Stimulated activated CD4-positive, alpha-beta T cell treated with anti-CD3 and anti-CD28 coated beads, Interleukin-2, amount 100 ng/mL, for 48 hours (primary cell): ENCODE results near the gene DAPK1.

ENCODE experiments used
- DNase-seq, 2 donors: peaks; one replicate each; pipeline ENCODE4 v3.0.0-alpha.2; 2020

DAPK1 gene

DNA sequence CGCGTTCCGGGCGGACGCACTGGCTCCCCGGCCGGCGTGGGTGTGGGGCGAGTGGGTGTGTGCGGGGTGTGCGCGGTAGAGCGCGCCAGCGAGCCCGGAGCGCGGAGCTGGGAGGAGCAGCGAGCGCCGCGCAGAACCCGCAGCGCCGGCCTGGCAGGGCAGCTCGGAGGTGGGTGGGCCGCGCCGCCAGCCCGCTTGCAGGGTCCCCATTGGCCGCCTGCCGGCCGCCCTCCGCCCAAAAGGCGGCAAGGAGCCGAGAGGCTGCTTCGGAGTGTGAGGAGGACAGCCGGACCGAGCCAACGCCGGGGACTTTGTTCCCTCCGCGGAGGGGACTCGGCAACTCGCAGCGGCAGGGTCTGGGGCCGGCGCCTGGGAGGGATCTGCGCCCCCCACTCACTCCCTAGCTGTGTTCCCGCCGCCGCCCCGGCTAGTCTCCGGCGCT lies at the start of gene DAPK1:
Gene DAPK1 (plus strand): TSS at position 264 of the 442 bp plus-strand sequence. CDS start 1,211 bp downstream, outside the sequence.
- no peak for DNase-seq

DNA sequence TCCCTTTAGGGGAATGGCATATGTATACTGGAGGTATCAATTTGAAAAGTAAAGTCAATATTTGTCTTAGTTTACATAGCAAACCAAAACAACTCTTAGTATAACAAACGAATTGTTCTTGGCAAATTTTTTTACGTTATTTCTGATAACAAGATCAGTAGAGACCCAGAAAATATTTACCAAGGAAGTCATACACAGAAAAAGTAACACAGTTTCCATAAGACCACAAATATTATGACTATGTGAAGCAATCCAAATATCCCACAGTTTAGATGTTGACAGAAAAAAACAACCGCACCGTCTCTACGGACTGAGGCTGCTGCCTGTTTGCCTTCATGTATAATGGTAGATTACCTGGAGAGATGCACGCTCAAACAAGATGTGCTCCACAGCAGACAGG lies 46.5 kb upstream of the DAPK1 start:
- no peak for DNase-seq

DNA sequence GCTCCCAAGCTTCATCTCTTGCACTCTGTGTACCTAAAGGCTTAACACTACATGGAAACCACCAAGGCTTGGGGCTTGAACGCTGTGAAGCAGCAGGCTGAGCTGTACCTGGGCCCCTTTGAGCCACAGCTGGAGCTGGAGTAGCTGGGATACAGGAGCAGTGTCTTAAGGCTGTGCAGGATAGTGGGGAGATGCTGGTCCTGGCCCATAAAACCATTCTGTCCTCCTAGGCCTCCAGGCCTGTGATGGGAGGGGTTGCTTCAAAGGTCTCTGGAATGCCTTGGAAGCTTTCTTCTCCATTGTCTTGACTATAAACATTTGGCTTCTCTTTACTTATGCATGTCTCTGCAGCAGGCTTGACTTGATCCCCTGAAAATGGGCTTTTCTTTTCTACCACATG lies 42.3 kb upstream of the DAPK1 start:
- no peak for DNase-seq

DNA sequence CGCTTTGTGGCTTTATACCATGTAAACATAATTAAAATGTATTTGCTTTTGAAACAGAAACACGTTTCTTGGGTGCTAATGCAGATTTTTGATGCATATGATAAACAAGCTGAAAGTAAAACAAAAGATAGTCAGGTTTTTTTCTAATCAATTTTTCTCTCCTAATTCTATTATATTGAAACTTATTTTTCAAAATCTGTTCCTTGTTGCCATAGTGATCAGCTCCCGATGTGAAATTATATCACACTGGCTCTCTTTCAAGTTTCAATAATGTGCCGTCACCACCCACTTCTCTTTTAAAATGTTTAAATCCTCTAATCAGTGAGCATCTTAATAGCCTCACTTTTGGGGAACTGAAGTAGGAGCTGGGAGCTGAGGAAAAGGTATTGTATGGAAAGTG lies 36.4 kb upstream of the DAPK1 start:
- no peak for DNase-seq

DNA sequence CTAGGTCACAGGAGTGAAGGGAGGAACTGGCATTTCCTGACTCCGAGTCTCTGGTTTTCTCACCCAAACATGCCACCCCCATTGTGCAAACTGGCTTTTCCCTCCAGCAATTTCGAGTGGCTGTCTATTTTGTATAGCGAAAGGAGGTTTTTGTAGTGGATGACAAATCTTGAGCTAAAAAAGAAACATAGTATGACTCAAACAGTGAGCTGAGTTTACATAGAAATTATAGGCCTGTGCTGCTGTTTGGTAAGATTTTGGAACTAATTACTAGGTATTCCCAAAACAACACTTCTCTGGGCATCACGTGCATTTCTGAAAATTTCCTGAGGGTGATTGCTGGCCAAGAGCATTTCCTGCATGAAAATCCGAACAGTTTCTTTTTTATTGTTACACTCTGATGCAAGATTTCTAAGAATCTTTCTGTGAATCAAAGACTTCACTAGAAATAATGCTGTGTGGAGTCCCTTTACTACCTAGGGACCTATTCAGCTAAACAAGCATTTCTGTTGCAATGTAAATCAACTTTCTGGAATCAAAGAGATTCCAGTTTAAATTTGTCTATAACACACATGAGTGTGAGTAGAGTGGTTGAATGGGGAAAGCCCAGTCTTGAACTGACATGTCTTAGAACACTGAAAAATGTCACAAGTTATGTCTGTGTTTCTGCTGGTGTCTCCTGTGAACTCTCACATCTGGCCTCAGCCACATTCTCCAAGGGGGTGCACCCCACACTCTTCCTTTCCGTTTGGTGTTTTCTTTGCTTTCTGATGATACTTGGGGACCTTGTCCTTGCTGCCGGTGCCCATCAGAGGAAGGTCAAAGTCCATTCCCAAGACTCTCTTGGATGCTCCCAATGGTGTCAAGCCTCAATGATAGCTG lies 33.3 kb upstream of the DAPK1 start:
- DNase-seq, result peak in 1 of 2 donors; percentile 10

DNA sequence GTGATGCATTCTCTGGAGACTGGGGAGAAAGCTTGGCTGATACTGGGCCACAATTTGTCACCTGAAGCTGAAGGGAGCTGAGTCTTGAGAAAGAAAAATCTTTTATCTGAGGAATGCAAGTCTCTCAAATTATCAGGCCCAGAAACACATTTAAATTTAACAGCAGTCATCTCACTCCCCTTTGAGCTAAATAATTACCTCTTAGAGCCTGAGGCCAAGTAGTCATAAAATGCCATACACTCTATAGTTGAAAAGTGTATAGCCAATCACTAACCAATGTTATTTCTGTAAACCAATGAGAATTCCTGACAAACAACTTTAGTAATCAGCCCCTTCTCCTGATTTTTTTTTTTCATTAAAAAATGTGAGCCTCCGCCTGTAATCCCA lies 32.7 kb upstream of the DAPK1 start:
- DNase-seq, result no peak

DNA sequence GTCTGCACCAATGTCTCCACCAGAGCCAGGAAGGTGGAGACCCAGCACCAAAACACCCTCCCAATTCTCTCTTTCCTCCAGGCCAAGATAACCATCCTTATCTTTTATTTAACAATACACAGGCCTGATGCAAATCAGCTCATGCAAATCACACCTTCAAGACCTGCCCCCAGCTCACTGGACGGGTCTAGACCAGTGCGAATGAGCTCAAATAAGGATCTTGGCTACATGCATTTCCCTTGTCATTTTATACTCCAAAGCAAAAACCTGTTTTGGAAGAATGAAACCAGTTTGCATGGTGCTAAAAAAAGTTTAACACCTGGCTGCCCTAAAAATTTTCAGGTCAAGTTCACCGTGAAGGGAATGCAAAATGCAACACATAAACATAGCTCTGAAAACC lies 31.9 kb upstream of the DAPK1 start:
- DNase-seq, result no peak

DNA sequence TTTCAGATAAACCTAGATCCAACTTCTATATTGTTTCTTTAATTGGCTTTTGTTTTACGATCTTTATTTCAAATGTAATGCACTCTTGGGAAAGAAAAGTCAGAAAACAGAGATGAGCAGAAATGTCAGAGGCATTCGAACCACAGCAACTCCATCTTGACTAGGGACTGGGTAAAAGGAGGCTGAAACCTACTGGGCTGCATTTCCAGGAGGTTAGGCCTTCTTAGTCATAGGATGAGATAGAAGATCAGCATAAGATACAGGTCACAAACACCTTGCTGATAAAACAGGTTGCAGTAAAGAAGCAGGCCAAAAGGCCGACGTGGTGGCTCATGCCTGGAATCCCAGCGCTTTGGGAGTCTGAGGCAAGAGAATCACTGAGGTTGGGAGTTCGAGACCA lies 30.5 kb upstream of the DAPK1 start:
- no peak for DNase-seq

DNA sequence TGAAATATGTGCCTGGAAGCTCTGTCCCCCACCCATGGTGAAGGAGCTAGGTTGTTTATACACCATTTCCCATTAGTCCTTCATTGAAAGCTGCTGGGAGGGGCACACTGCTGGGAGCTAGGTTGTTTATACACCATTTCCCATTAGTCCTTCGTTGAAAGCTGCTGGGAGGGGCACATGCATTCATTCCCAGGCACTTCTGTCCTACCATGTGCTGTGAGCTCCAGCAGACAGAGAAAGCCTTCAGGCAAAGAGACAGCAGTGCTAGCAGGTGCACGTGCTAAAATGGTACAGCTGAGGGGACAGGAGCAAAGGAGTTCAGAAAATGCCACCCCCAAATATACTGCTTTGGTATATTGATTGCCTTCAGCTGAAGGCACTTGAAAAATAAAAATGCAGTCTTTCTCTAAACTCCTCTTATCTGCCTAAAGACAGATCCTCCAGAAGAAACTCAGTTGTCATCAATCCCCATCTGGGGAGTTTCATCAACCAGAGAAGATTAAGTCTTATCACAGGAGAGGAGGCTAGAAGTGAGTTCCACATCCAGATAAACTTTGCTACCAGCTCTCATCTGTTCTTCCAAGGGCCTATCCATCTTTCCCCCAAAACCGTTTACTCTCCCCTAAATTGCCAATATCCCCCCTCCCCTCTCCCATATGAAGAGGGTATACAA lies 27.7 kb upstream of the DAPK1 start:
- no peak for DNase-seq

DNA sequence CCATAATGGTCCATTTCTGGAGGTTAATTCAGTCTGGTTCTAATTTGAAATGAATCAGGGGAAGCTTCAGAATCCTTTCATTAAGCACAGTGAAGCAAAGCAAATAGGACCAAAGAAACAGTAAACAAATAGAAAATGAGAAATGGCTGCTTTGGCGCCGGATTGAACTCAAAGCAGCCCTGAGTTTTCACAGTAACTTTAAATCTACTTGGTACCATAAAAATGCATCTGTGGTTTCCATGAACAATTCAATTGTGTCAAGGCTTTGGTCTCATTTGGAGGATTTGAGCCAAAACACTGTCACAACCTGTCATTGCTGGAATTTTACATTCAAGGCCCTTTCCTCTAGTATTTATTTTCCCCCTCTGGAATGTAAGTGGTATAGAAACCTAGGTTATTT lies 25.9 kb upstream of the DAPK1 start:
- no peak for DNase-seq

DNA sequence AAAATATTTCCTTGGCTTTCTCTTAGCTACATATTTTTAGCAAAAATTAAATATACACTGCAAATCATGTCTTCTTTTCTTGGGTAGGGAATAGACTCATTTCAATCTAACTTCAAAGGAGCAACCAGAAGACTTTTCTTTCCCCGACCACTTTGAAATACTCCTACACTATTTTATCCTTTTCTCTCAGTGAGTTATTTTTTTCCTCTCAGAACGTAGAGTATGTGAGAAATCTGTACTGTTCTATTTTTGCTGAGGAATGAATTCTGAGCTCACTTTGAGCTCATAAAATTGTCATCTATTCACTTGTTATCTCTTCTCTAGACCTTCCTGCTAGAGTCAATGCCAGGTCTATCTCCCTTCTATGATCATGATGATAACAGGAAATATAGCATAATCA lies 22.2 kb upstream of the DAPK1 start:
- DNase-seq, result no peak

DNA sequence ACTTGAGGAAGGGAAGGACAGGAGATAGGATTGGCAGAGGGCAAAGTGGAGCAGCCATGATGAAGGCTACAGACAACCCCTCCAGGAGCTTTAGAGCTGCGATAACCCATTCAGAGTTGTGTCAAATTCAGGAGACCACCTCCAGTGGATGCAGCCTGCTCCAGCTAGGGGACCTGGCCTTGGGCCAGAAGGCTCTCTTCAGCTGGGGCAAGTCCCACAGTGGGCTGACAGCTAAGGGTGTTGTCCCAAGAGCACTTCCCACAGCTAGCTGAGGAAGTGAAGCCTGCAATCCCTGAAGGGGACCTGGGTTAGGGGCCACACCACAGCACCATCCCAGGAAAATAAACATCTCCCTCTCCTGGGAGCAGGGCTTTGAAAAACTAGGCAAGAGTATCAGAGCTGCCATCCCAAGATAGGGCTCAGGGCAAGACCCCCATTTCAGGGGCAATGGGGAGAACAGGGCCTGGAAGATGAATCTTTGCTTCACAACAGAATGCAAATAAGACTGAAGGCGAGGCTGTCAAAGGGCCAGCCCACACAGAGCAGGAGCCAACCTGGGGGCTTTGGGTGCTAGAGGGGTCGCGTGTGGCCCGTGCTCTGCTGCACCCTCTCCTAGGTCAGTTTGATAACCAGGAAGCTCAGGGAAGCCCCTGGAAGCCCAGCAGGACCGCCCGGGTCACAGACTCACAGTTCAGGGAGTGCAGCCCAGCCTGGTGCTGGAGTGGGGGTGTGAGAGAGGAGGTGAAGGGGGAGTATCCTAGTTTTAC lies 19.3 kb upstream of the DAPK1 start:
- no peak for DNase-seq

DNA sequence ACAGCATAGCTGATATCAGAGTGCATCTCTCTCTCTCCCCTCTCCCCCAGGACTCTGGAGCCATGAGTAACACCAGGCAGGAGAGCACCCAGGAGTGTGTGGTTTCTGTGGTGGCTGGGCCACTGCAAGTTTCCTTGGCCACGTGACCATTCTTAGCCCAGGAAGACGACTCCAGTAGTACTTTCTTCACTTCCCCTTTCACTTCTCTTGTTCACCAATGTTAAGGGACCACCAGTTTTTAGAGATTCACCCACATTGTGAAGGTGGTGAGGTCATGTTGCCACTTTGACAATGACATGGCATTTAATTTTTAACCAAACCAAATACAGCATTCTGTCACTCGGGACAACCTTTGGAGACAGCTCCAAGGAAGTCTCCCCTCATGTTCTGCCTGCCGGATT lies 17.9 kb upstream of the DAPK1 start:
- no peak for DNase-seq

DNA sequence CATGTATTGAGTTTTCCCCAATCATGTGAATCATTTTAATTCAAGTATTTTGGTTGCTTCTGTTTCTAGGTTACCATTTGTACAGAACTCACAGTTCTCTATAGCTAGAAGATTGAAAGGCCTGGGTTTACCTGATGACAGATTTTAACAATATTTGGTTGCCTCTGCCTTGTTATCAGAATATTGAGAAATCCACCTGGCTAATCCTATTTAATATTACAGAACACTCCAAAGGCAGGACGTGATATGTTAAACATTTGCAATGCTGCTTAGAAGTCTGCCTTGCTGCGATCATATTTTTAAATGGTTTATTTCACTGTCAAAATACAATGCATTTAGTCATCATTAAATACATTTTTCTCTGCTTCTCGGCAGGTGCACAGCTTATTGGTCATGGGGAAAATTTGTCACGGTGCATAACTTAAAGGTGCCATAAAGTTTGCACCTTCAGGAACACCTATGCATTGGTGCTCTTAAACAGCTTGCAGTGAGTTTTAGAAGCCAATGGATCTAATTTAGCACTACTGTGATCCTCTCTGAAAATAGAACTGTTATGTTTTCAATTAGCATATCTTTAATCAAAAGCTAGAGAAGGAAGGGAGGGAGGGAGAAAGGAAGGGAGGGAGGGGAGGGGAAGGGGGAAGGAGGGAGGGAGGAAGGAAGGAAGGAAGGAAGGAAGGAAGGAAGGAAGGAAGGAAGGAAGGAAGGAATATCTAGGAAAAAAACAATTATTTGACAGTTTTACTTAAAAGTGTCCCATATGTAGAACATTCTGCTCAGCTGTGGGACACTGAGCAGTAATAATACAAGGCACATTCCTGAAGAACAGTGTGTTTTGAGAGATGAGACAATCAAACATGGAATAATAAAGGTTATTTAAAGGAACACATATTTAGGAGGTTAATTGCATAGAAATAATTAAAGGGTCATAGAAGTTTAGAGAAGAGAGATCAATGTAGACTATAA lies 15.5 kb upstream of the DAPK1 start:
- no peak for DNase-seq

DNA sequence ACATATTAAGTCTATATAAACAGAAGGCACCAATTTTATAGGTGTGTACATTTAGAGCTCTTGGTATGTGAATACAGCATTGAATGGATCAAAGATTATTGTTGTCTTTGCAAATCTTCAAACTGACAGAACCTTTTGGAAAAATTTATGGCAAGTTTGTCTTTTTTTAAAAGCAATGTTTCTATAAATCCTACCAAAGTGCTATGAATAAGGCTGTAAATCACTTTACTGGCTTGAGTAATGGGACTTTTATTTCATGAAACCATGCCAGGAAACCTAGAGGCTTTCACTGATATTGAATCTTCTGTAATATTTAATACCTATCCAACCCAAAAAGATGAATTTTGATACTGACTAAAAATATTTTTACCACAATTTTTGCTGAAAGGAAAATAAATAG lies 7.4 kb upstream of the DAPK1 start:
- DNase-seq, result no peak

DNA sequence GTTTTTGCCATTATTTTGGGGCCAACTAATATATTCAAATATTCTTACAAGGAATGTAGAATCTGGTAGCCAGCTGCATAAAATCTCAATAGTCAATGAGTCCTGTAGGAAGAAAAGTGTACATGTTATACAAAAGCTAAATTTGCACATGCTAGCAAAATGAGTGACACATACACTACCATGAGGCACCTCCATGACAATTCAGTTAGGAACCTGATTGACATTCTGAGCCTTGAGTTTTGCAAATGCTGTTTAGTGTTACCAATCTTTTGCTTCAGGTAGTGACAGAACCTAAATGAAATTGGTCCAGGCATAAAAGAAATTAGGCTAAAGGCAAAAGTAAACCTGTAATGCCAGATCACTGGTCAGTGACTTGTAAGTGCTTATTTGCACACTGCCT lies 6.8 kb upstream of the DAPK1 start:
- no peak for DNase-seq

DNA sequence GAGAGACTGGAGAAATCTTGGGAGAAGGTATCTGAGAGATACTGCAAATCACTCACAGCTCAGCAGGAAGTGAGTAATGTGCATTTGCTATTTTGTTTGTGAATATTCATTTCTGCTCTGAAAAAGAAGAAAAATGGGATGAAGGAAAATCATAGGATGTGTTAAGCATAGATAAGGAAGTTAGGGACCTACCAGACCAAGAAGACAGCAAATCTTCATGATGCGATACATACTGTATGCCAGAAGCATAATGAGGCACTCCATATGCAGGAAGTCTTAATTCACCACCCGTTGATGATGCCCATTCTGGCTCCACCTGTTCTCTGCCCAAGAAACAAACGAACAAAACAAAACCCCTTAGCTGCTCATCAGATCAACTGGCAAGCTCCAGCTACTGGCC lies 6.1 kb upstream of the DAPK1 start:
- no peak for DNase-seq

DNA sequence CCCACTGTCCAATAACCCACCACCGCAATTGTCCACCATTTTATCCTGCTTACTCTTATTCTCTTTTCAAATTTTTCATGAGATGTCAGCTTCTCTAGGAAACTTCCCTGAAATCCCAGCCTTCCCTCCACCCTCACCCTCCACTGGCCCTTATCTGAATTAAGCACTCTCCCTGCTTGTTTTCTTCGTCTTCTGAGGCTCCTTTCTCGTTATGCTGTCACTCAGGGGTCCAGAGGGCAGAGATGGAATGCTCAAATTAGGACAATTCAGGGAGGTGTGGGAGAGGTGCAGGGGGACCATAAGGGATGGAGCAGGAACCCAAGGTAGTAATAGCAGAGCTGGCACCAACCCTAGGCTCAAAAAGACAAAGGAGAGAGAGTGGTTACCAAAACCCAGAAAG lies 5.0 kb upstream of the DAPK1 start:
- no peak for DNase-seq

DNA sequence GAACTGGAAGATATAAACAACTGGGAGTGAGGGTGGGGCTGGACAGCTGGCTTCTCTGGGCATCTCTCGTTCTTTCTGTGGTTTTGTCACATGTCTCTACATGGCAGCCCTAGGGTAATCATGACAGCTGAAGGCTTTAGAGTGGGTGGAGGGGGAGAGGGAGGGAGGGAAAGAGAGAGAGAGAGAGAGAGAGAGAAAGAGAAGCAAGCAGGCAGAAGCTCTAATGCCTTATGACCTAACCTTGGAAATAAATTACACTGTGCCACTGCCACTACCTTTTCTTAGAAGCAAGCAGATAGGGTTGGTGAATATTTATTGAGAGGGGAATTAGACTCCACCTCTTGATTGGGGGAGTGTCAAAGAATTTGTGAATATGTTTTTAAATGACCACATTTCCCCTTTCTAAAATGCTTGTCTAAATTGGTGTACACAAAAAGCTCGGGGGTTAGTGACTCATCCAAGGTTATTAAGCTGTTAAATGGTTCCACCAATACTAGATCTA lies 2.6 kb upstream of the DAPK1 start:
- no peak for DNase-seq

DNA sequence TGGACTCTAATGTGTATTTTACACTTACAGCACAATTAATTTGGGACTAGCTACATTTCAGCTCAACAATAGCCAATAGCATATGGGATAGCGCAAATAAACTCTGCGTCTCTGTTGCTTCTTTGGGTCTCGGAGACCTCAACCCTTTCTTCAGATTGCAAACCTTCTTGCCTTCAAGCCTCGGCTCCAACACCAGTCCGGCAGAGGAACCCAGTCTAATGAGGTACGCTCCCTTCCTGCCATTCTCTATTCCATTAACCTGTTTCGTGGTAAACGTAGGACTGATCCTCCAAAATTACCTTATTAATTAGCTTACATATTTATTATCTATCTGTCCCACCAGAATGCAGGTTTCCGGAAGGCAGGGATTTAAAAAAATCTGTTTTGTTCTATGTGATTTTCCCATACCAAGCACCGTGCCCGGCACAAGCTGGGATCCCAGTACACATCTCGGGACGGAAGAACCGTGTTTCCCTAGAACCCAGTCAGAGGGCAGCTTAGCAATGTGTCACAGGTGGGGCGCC lies 525 bp upstream of the DAPK1 start:
- DNase-seq, result no peak

DNA sequence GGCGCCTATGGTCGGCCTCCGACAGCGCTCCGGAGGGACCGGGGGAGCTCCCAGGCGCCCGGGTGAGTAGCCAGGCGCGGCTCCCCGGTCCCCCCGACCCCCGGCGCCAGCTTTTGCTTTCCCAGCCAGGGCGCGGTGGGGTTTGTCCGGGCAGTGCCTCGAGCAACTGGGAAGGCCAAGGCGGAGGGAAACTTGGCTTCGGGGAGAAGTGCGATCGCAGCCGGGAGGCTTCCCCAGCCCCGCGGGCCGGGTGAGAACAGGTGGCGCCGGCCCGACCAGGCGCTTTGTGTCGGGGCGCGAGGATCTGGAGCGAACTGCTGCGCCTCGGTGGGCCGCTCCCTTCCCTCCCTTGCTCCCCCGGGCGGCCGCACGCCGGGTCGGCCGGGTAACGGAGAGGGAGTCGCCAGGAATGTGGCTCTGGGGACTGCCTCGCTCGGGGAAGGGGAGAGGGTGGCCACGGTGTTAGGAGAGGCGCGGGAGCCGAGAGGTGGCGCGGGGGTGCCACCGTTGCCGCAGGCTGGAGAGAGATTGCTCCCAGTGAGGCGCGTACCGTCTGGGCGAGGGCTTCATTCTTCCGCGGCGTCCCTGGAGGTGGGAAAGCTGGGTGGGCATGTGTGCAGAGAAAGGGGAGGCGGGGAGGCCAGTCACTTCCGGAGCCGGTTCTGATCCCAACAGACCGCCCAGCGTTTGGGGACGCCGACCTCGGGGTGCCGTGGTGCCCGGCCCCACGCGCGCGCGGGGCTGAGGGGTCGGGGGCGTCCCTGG lies 561 bp downstream of the DAPK1 start:
- DNase-seq, result no peak
